Tibial artery (tissue), 4 donors: ENCODE data around the gene PLEKHG4B.

ENCODE experiments used
- DNase-seq, 2 donors: peaks; one replicate each; pipeline ENCODE4 v3.0.0-alpha.2; 2019
- H3K27ac ChIP-seq, 2 donors: fragments of 200-600 bp; sonication (generic) in 1 of 2; 1 replicate in 1 of 2; 2 replicates in 1 of 2; pipeline ENCODE4 v1.5.1; 2018 to 2019; ENCODE audit warnings: mild to moderate bottlenecking in 1 of 2
- H3K27me3 ChIP-seq, 2 donors: fragments of 200-600 bp; sonication (generic) in 1 of 2; one replicate each; pipeline versions ENCODE4 v1.5.1 to v1.6.0; 2016 to 2019
- H3K36me3 ChIP-seq, 3 donors: fragments of 200-600 bp; sonication (generic) in 2 of 3; one replicate each; pipeline ENCODE4 v1.5.1; 2016 to 2019; ENCODE audit warnings: mild to moderate bottlenecking in 2 of 3
- H3K4me1 ChIP-seq, 4 donors: fragments of 200-600 bp; sonication (generic) in 2 of 4; 1 replicate in 3 of 4; 2 replicates in 1 of 4; pipeline ENCODE4 v1.5.1; 2016 to 2019
- H3K4me3 ChIP-seq, 2 donors: fragments of 200-600 bp; sonication (generic) in 1 of 2; 1 replicate in 1 of 2; 2 replicates in 1 of 2; pipeline ENCODE4 v1.5.1; 2018 to 2019; ENCODE audit warnings: mild to moderate bottlenecking in 2 of 2
- H3K9me3 ChIP-seq, 3 donors: fragments of 200-600 bp; sonication (generic) in 1 of 3; one replicate each; pipeline ENCODE4 v1.5.1; 2016 to 2019
- intact Hi-C: fragments of 100-400 bp; cut with DNase I; formaldehyde crosslinking; loops from one replicate; pipeline ENCODE4 v1.15.0; 2023; ENCODE audit warnings: low total_unique reads
- TF ChIP-seq, protein P1 (sequence below), 2 experiments: fragments of 200-600 bp in 1 of 2; fragments of 450-650 bp in 1 of 2; IDR thresholded peaks; one replicate each; pipeline ENCODE4 v1.5.1; 2017 to 2019; ENCODE audit warnings: antibody characterized with exemption in 2 of 2, mild to moderate bottlenecking in 1 of 2, moderate library complexity in 1 of 2

The PLEKHG4B gene

DNA sequence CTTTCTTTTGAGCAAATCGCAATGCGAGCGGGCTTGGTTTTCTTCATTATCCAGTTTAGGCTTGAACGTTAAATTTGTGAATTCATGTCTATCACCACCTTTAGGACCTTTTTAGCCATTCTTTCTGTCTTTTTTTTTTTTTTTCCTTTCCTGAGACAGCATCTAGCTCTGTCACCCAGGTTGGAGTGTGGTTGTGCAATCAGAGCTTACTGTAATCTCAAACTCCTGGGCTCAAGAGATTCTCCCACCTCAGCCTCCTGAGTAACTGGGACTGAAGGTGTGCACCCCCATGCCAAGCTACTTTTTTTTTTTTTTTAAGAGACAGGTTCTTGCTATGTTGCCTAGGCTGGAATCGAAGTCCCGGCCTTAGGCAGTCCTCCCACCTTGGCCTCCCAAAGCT is 60.1 kb downstream of the PLEKHG4B start:
- Histone ChIP-seq H3K4me1 (no peaks in the 10 kb centered on the region), H3K4me3 (no peak overlapping the region), H3K27me3 (no peaks in the 10 kb centered on the region), H3K27ac (no peak overlapping the region), H3K9me3 (peaks cover 0 to 11% (median 10%) of the 10 kb centered on the region in 3 donors), H3K36me3 (peaks cover 0 to 14% (median 0%) of the 10 kb centered on the region in 3 donors)
- TF ChIP-seq, protein P1, sequence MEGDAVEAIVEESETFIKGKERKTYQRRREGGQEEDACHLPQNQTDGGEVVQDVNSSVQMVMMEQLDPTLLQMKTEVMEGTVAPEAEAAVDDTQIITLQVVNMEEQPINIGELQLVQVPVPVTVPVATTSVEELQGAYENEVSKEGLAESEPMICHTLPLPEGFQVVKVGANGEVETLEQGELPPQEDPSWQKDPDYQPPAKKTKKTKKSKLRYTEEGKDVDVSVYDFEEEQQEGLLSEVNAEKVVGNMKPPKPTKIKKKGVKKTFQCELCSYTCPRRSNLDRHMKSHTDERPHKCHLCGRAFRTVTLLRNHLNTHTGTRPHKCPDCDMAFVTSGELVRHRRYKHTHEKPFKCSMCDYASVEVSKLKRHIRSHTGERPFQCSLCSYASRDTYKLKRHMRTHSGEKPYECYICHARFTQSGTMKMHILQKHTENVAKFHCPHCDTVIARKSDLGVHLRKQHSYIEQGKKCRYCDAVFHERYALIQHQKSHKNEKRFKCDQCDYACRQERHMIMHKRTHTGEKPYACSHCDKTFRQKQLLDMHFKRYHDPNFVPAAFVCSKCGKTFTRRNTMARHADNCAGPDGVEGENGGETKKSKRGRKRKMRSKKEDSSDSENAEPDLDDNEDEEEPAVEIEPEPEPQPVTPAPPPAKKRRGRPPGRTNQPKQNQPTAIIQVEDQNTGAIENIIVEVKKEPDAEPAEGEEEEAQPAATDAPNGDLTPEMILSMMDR (IDR thresholded peaks at IDR 0.05) = no peak
- intact Hi-C loops = no loop called here
- no peak for DNase-seq

DNA sequence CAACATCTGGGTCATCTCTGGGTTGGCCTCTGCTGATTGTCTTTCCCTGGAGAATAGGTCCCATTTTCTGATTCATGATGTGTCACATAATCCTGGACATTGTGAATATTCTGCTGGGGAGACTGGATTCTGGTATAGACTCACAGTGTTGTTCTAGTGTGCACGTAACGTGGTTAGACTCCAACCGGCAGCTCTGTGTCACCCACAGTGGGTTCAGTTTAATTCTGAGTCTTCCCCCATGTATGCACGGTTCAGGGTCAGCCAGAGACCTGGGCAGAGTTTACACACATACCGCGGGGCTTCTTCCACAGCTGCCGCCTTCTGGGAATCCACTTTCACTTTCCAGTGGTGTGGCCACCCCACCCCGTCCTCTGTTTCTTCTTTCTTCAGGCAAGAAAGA is 61.3 kb downstream of the PLEKHG4B start:
- Histone ChIP-seq H3K4me1 (no peaks in the 10 kb centered on the region), H3K4me3 (no peak overlapping the region), H3K27me3 (peaks cover 0 to 6% of the 10 kb centered on the region in 2 donors), H3K27ac (no peak overlapping the region), H3K36me3 (peaks cover 0 to 8% (median 0%) of the 10 kb centered on the region in 3 donors), H3K9me3 (no peaks in the 10 kb centered on the region)
- intact Hi-C loops = no loop called here
- no peak for DNase-seq
- TF ChIP-seq, protein P1 (IDR thresholded peaks at IDR 0.05) = no peak

DNA sequence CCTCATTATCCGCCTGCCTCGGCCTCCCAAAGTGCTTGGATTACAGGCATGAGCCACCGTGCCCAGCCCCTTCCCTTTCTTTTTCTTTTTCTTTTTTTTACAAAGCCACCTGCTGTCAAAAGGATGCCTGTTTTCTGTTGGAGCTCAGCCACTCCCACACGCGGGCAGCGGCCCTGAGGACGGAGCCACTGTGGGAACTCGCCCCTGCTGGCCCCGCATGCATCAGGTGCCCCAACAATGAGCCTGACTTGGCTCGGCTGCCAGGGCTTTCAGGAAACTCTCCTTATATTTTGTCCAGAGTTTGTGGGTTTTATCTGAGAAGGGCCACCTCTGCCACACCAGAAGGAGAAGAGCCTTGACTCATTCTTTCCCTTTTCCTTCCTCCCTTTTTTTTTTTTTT is 62.3 kb downstream of the PLEKHG4B start:
- H3K9me3 ChIP-seq = no peaks in the 10 kb centered on the region

DNA sequence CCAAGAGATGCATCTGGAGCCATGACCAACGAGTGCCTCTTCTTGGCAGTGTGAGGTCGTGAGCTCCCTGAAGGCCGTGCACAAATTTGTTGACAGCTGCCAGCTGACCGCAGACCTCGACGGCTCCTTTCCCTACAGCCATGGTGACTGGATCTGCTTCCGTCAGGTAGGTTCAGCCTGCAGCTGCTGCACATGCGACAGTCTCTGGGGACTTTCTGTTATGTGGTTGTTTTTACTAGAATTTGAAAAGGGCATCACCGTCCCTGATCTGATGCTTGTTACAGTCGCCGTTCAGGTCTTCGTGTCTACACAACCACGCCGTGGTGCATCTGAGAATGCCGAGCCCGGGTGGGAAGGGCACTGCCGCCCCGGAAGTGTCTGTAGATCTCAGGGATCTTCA is 62.9 kb downstream of the PLEKHG4B start:
- Histone ChIP-seq H3K27ac (no peak overlapping the region), H3K36me3 (peaks cover 0 to 8% (median 0%) of the 10 kb centered on the region in 3 donors), H3K9me3 (no peaks in the 10 kb centered on the region), H3K4me3 (no peak overlapping the region), H3K4me1 (no peaks in the 10 kb centered on the region), H3K27me3 (peaks cover 0 to 21% of the 10 kb centered on the region in 2 donors)
- intact Hi-C loops = no loop called here
- DNase-seq = no peak
- TF ChIP-seq, protein P1 (IDR thresholded peaks at IDR 0.05) = no peak

More for the DNA sequence above, 62.3 kb downstream of the PLEKHG4B start:
- Histone ChIP-seq H3K4me3 (no peak overlapping the region), H3K27ac (no peak overlapping the region), H3K4me1 (no peaks in the 10 kb centered on the region), H3K27me3 (peaks cover 0 to 15% of the 10 kb centered on the region in 2 donors), H3K36me3 (peaks cover 0 to 8% (median 0%) of the 10 kb centered on the region in 3 donors)
- DNase-seq = no peak
- intact Hi-C loops = no loop called here
- TF ChIP-seq, protein P1 (IDR thresholded peaks at IDR 0.05) = no peak

DNA sequence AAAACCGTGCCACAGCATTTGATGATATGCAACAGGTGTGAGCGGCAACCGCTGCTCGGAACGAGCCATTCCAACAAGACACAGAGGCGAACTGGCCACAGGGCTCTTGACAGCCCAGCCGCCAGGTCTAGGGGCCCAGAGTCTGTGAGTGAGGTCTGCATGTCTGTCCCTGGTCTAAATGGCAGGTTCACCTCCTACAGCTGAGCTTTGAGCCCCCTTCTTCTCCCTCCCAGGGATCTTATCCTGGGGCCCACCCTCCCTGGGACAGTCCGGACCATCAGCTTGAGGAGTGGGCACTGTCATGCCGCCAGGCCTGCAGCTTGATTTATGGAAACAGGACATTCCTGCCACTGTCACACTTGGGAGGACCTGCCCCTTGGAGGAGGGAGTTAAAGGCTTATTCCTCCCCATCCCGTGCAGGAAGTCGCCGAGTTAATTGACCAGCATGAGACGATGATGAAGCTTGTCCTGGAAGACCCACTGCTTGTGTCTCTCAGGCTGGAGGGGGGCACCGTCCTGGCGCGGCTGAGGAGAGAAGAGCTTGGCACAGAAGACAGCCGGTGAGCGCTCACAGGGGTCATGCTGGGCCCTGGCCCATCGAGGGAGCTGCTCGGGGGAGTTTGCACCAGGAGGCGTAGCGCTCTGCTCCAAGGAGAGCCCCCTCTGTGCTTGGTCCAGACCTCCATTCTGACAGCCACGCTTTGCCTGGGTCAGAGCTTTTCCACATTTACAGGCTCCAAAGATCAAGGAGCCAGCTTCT is 63.9 kb downstream of the PLEKHG4B start:
- H3K4me3 ChIP-seq = no peak overlapping the region
- no peak overlapping the region for H3K27ac ChIP-seq
- H3K36me3 ChIP-seq = peaks cover 0 to 8% (median 0%) of the 10 kb centered on the region in 3 donors
- TF ChIP-seq, protein P1 (IDR thresholded peaks at IDR 0.05) = no peak
- DNase-seq = no peak
- no peaks in the 10 kb centered on the region for H3K4me1 ChIP-seq
- peaks cover 0 to 27% of the 10 kb centered on the region in 2 donors for H3K27me3 ChIP-seq
- H3K9me3 ChIP-seq = no peaks in the 10 kb centered on the region
- intact Hi-C loops = no loop called here
